Activated CD4-positive, alpha-beta T cell treated with anti-CD3 and anti-CD28 coated beads, Interleukin-2, amount 50 U/mL, for 1 hour (primary cell): Measurements from ENCODE around the gene PCK1.

ENCODE experiments used
- DNase-seq: peaks from one replicate; pipeline ENCODE4 v3.0.0-alpha.2; 2020

PCK1 gene

GRCh38 chr20:57608516-57608915 is 47.6 kb downstream of the PCK1 start:
- DNase-seq: no peak

GRCh38 chr20:57609086-57609841 is 48.4 kb downstream of the PCK1 start:
- no peak for DNase-seq

GRCh38 chr20:57609842-57610167 is 48.9 kb downstream of the PCK1 start:
- no peak for DNase-seq

- DNase-seq: no peak
These were observed 49.5 kb downstream of the PCK1 start for GRCh38 chr20:57610261-57610952.

GRCh38 chr20:57611586-57612311 is 50.8 kb downstream of the PCK1 start:
- no peak for DNase-seq

GRCh38 chr20:57612436-57612835 is 51.5 kb downstream of the PCK1 start:
- DNase-seq: no peak

GRCh38 chr20:57612916-57613315 is 52.0 kb downstream of the PCK1 start:
- DNase-seq: no peak

GRCh38 chr20:57613481-57613921 is 52.6 kb downstream of the PCK1 start:
- no peak for DNase-seq

GRCh38 chr20:57614490-57615444 is 53.9 kb downstream of the PCK1 start:
- DNase-seq: no peak

- no peak for DNase-seq
These were observed 54.5 kb downstream of the PCK1 start for GRCh38 chr20:57615445-57615811.

GRCh38 chr20:57616143-57616951 is 55.4 kb downstream of the PCK1 start:
- DNase-seq: no peak

GRCh38 chr20:57617079-57617795 is 56.3 kb downstream of the PCK1 start:
- no peak for DNase-seq
